ENCODE results near the gene ADRB2. TPM values are rescaled to one million over a fixed set of nuclear protein-coding genes. Genes with fewer than 3 reads are reported as not detected.

Gene ADRB2
- total RNA-seq, 1 donor: under 0.01 TPM

DNA sequence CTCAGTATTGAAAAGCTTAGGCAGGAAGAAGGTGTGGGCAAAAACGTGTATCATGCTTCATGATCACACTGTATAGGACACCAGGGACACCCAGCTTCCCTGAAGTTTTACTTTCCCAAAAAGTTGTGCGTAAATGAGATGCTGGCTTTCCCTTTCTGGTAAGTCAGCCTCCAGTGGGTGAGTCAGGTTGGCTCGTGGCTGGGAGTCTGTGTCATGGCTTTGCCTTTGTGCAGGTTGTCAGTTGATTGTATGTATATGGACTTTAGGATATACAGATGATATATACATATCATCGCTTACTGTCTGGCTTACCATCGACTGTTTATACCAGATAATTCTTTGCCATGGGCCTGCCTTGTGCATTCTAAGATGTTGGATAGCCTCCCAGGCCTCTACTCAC lies 34.2 kb downstream of the ADRB2 start:
- peaks cover 16% of the 10 kb centered on the region for H3K4me1 ChIP-seq (ENCODE audit: insufficient read depth, low read length)
- no peak overlapping the region for H3K4me3 ChIP-seq (ENCODE audit: insufficient read depth, low read length)
- TF ChIP-seq, protein P1, sequence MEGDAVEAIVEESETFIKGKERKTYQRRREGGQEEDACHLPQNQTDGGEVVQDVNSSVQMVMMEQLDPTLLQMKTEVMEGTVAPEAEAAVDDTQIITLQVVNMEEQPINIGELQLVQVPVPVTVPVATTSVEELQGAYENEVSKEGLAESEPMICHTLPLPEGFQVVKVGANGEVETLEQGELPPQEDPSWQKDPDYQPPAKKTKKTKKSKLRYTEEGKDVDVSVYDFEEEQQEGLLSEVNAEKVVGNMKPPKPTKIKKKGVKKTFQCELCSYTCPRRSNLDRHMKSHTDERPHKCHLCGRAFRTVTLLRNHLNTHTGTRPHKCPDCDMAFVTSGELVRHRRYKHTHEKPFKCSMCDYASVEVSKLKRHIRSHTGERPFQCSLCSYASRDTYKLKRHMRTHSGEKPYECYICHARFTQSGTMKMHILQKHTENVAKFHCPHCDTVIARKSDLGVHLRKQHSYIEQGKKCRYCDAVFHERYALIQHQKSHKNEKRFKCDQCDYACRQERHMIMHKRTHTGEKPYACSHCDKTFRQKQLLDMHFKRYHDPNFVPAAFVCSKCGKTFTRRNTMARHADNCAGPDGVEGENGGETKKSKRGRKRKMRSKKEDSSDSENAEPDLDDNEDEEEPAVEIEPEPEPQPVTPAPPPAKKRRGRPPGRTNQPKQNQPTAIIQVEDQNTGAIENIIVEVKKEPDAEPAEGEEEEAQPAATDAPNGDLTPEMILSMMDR (IDR thresholded peaks at IDR 0.05; ENCODE audit: extremely low read depth, low read depth, low read length): no peak
- no peak overlapping the region for H3K4me2 ChIP-seq (ENCODE audit: insufficient read depth, low read length)
- no peak overlapping the region for H2AFZ ChIP-seq (ENCODE audit: low read length)
- DNase-seq (ENCODE audit: insufficient read length, low spot score, missing footprints): no peak
- no peaks in the 10 kb centered on the region for H3K9me3 ChIP-seq (ENCODE audit: low read depth, low read length)
- H4K20me1 ChIP-seq (ENCODE audit: insufficient read depth, low read length): no peaks in the 10 kb centered on the region
- H3K79me2 ChIP-seq (ENCODE audit: insufficient read depth, low read length): no peaks in the 10 kb centered on the region
- no peaks in the 10 kb centered on the region for H3K36me3 ChIP-seq (ENCODE audit: insufficient read depth, low read length)
- H3K27me3 ChIP-seq (ENCODE audit: insufficient read depth, low read length): no peaks in the 10 kb centered on the region
- H3K27ac ChIP-seq (ENCODE audit: low read depth, low read length): no peak overlapping the region

- no peaks in the 10 kb centered on the region for H3K9me3 ChIP-seq (ENCODE audit: low read depth, low read length)
- no peak overlapping the region for H3K4me3 ChIP-seq (ENCODE audit: insufficient read depth, low read length)
- no peaks in the 10 kb centered on the region for H3K36me3 ChIP-seq (ENCODE audit: insufficient read depth, low read length)
- DNase-seq (ENCODE audit: insufficient read length, low spot score, missing footprints): no peak
- peaks cover 16% of the 10 kb centered on the region for H3K4me1 ChIP-seq (ENCODE audit: insufficient read depth, low read length)
- no peaks in the 10 kb centered on the region for H3K79me2 ChIP-seq (ENCODE audit: insufficient read depth, low read length)
- no peak overlapping the region for H3K4me2 ChIP-seq (ENCODE audit: insufficient read depth, low read length)
- no peak overlapping the region for H2AFZ ChIP-seq (ENCODE audit: low read length)
- no peaks in the 10 kb centered on the region for H4K20me1 ChIP-seq (ENCODE audit: insufficient read depth, low read length)
- no peak overlapping the region for H3K27ac ChIP-seq (ENCODE audit: low read depth, low read length)
- TF ChIP-seq, protein P1 (IDR thresholded peaks at IDR 0.05; ENCODE audit: extremely low read depth, low read depth, low read length): no peak
- no peaks in the 10 kb centered on the region for H3K27me3 ChIP-seq (ENCODE audit: insufficient read depth, low read length)
Observed at GRCh38 chr5:148861088-148861487, 34.7 kb downstream of the ADRB2 start.

DNA sequence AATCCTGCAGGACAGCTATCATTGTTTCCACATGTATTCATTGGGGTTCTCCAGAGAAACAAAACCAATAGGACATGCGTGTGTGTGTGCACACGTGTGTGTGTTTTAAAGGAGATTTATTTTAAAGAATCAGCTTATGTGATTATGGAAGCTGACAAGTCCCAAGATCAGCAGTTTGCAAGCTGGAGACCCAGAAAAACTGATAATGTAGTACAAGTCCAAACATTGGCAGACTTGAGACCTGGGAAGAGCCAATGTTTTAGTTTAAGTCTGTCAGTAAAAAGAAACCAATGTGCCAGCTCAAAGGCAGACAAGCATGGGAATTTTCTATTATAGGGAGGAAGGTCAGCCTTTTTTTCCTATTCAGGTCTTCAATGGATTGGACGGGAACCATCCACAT lies 35.3 kb downstream of the ADRB2 start:
- TF ChIP-seq, protein P1 (IDR thresholded peaks at IDR 0.05; ENCODE audit: extremely low read depth, low read depth, low read length): no peak
- no peak for DNase-seq (ENCODE audit: insufficient read length, low spot score, missing footprints)
- Histone ChIP-seq H3K9me3 (ENCODE audit: low read depth, low read length) (no peaks in the 10 kb centered on the region), H3K79me2 (ENCODE audit: insufficient read depth, low read length) (no peaks in the 10 kb centered on the region), H3K27me3 (ENCODE audit: insufficient read depth, low read length) (no peaks in the 10 kb centered on the region), H3K27ac (ENCODE audit: low read depth, low read length) (no peak overlapping the region), H2AFZ (ENCODE audit: low read length) (no peak overlapping the region), H3K4me2 (ENCODE audit: insufficient read depth, low read length) (no peak overlapping the region), H3K4me1 (ENCODE audit: insufficient read depth, low read length) (peaks cover 16% of the 10 kb centered on the region), H3K4me3 (ENCODE audit: insufficient read depth, low read length) (no peak overlapping the region), H3K36me3 (ENCODE audit: insufficient read depth, low read length) (no peaks in the 10 kb centered on the region), H4K20me1 (ENCODE audit: insufficient read depth, low read length) (no peaks in the 10 kb centered on the region)

DNA sequence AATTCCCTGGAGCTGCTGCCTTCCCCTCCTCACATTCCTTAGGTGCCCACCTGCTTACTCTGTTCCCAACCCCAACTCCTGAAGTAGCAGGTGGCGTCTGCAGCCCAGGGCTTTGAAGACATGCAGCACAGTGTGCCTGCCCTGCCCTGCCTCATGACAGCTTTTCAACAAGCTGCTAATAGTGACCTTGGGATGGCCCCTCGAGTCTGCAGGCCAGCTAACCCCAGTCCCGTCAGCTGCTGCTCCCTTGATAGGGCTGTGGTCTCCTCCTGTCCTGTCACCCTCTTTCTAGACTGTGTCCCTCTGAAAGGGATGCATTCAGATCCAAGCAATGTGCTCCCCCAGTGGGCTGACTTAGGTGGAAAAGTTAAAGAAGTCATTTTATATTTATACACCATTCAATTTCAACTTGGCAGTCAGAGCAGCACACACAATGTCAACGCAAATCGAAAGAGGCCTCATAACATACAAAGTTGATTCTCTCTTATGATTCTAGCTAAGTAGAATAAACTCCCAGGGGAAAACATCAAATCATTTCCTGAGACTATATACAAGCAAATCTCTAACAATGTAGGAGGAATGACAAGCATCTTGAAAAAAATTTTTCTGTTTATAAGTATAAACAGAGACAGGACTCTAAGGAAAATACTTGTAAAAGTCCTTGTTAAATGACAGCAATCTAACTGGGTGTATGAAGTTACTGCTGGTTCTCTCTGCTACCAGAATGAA lies 37.9 kb downstream of the ADRB2 start:
- Histone ChIP-seq H3K4me1 (ENCODE audit: insufficient read depth, low read length) (peaks cover 8% of the 10 kb centered on the region), H3K4me2 (ENCODE audit: insufficient read depth, low read length) (no peak overlapping the region), H3K27me3 (ENCODE audit: insufficient read depth, low read length) (no peaks in the 10 kb centered on the region), H4K20me1 (ENCODE audit: insufficient read depth, low read length) (no peaks in the 10 kb centered on the region), H3K9me3 (ENCODE audit: low read depth, low read length) (no peaks in the 10 kb centered on the region), H3K36me3 (ENCODE audit: insufficient read depth, low read length) (no peaks in the 10 kb centered on the region), H3K27ac (ENCODE audit: low read depth, low read length) (no peak overlapping the region), H3K4me3 (ENCODE audit: insufficient read depth, low read length) (no peak overlapping the region), H3K79me2 (ENCODE audit: insufficient read depth, low read length) (no peaks in the 10 kb centered on the region), H2AFZ (ENCODE audit: low read length) (peak overlapping the region; percentile 11)
- no peak for DNase-seq (ENCODE audit: insufficient read length, low spot score, missing footprints)
- TF ChIP-seq, protein P1 (IDR thresholded peaks at IDR 0.05; ENCODE audit: extremely low read depth, low read depth, low read length): no peak

All from osteoblast (primary cell).